VCaP (cell line): ENCODE measurements around the gene LIPN.

Experiments
- H3K27ac ChIP-seq: fragments of 450-650 bp; 2 replicates; pipeline ENCODE4 v1.5.1; 2017
- CTCF ChIP-seq: fragments of 450-650 bp; conservative IDR thresholded peaks from 2 replicates; pipeline ENCODE4 v1.5.1; 2017; ENCODE audit warnings: mild to moderate bottlenecking, moderate library complexity

Gene LIPN

DNA sequence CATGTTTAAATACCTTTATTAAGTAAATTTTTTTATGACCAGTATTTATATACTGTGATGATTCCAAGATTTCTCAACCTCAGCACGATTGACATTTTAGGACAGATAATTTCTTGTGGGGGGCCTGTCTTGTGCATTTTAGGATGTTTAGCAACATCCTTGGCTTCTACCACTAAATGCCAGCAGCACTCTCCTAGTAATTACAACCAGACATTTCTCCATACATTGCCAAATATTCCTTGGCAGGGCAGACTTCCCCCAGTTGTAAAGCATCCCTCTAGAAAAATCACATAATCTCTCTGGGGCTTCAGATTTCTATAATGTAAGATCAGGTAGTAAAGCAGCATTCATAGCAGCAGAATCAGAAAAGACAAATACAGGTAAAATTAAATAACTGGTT is 34.9 kb downstream of the LIPN start:
- no peak overlapping the region for H3K27ac ChIP-seq
- no peak for TF ChIP-seq CTCF

GRCh38 chr10:88800152-88801125 is 40.6 kb downstream of the LIPN start:
- no peak for TF ChIP-seq CTCF
- H3K27ac ChIP-seq, result no peak overlapping the region

- no peak for TF ChIP-seq CTCF
- H3K27ac ChIP-seq, result no peak within 1 kb of the TSS
These were observed 42.9 kb downstream of the LIPN start, which contains the start of gene LIPM for GRCh38 chr10:88802523-88803285. Gene LIPM, plus strand, starts transcription at chr10:88802730. Its CDS starts 167 bp downstream, at chr10:88802897.

- no peak overlapping the region for H3K27ac ChIP-seq
- TF ChIP-seq CTCF, result no peak
These were observed 43.8 kb downstream of the LIPN start for GRCh38 chr10:88803641-88804040.

- no peak overlapping the region for H3K27ac ChIP-seq
- no peak for TF ChIP-seq CTCF
These were observed 44.4 kb downstream of the LIPN start for GRCh38 chr10:88804083-88804812.

- H3K27ac ChIP-seq, result no peak overlapping the region
- TF ChIP-seq CTCF, result no peak
These were observed 45.5 kb downstream of the LIPN start for GRCh38 chr10:88805361-88805760.

- no peak overlapping the region for H3K27ac ChIP-seq
These were observed 46.1 kb downstream of the LIPN start for GRCh38 chr10:88805924-88806323.

More at GRCh38 chr10:88805924-88806323, 46.1 kb downstream of the LIPN start:
- TF ChIP-seq CTCF, result no peak
